Measurements from ENCODE around the gene P2RY6.

DNA sequence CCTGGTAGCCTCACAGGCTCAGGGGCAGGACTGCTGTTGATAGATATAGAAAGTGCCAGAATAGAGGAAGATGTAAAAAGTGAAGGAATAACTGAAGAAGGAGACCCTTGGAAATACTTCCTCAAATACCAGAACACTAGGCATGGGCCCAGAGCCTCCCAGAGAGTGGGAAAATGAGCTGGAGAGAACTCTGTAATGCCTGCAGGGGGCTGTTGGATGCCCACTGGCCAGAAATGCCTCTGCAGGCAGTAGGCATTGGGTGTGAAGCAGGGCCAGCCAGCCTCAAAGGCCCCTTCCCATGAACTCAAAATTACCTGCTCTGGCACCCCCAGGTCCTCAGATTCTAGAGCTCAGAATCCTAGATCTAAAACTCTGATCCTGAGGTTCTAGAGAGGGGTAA is 38.9 kb upstream of the P2RY6 start:
- TF ChIP-seq, protein P1, sequence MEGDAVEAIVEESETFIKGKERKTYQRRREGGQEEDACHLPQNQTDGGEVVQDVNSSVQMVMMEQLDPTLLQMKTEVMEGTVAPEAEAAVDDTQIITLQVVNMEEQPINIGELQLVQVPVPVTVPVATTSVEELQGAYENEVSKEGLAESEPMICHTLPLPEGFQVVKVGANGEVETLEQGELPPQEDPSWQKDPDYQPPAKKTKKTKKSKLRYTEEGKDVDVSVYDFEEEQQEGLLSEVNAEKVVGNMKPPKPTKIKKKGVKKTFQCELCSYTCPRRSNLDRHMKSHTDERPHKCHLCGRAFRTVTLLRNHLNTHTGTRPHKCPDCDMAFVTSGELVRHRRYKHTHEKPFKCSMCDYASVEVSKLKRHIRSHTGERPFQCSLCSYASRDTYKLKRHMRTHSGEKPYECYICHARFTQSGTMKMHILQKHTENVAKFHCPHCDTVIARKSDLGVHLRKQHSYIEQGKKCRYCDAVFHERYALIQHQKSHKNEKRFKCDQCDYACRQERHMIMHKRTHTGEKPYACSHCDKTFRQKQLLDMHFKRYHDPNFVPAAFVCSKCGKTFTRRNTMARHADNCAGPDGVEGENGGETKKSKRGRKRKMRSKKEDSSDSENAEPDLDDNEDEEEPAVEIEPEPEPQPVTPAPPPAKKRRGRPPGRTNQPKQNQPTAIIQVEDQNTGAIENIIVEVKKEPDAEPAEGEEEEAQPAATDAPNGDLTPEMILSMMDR (IDR thresholded peaks at IDR 0.05) = no peak
- no peak for TF ChIP-seq POLR2A (IDR thresholded peaks at IDR 0.05)

Measured in lower leg skin (tissue), 3 donors.